Stimulated activated CD4-positive, alpha-beta T cell treated with anti-CD3 and anti-CD28 coated beads, TNF-alpha, amount 100 ng/mL, for 1 hour (primary cell): Measurements from ENCODE around the gene BCKDK.

Experiments used
- DNase-seq, 3 donors: peaks; one replicate each; pipeline ENCODE4 v3.0.0-alpha.2; 2020; ENCODE audit warnings: low read depth in 3 of 3, low spot score in 1 of 3

The BCKDK gene

GRCh38 chr16:31080035-31080629 lies 28.1 kb upstream of the BCKDK start:
- DNase-seq = no peak

DNA sequence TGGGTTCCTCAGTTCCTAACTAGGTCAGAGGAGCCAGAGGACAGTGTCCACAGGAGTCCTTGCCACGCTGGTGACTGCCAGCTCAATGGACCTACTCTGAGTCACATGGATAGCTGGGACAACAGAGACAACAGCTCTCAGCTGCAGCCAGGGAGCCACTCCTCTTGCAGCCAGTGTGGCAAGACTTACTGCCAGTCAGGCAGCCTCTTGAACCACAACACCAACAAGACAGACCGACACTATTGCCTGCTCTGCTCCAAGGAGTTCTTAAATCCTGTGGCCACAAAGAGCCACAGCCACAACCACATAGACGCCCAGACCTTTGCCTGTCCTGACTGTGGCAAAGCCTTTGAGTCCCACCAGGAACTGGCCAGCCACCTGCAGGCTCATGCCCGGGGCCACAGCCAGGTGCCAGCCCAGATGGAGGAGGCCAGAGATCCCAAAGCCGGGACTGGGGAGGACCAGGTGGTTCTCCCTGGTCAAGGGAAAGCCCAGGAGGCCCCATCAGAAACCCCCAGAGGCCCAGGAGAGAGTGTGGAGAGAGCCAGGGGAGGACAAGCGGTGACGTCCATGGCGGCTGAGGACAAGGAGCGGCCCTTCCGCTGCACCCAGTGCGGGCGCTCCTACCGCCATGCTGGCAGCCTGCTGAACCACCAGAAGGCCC lies 27.3 kb upstream of the BCKDK start:
- no peak for DNase-seq

- DNase-seq = no peak
Measured at GRCh38 chr16:31081428-31082351, 26.5 kb upstream of the BCKDK start.

DNA sequence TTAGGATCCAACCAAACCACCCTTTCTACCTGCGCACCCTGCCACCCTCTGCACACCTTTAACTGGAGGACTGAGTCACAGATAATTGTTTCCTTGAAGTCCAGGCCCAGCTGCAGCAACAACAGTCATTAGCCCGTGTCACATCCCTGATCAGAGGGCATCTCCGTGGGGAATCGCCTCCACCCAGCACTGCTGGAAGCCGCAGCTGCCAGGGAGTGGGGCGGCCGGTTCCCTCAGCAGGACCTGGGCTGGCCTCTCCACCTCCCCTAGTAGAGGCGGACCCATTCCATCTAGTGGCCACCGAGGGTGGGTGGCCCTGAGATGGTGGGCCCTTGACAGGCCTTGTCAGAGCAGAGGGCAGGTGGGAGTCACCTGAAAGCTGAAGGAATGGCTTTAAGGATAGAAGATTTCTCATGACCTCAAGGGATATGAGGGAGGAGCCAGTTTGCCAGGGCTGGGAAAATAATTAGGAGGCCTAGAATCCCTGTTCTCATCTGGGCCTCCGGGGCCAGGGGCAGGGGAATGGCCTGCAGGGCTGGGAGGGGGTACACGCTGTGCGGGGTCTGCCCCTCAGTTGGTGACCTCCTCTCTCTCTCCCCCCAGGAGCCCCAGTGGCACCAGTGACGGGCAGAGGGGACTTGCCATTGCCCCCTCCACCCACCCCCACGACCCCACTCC lies 25.7 kb upstream of the BCKDK start:
- DNase-seq = no peak

GRCh38 chr16:31083081-31083480 lies 25.1 kb upstream of the BCKDK start:
- no peak for DNase-seq

DNA sequence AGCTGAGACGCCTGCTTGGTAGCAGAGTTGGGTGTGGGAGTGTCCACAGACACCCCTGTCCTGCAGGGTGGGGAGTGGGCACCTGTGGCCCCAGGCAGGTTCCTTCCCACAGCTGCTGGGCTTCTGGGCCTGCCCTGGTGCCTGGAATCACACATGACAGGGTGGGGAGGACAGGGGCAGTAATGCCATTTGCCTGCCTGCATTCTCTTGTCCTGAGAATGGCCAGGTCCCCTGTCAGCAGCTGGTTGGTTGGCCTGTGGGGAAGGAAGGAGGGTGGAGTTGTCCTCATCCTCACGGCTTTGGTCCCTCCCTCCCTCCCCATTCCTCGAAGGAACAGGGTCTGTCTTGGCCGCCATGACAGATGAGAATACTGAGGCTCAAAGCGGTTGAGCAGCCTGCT lies 24.6 kb upstream of the BCKDK start:
- DNase-seq = no peak

GRCh38 chr16:31083981-31084380 lies 24.2 kb upstream of the BCKDK start:
- DNase-seq = no peak

GRCh38 chr16:31084584-31085302 lies 23.4 kb upstream of the BCKDK start:
- no peak for DNase-seq

DNA sequence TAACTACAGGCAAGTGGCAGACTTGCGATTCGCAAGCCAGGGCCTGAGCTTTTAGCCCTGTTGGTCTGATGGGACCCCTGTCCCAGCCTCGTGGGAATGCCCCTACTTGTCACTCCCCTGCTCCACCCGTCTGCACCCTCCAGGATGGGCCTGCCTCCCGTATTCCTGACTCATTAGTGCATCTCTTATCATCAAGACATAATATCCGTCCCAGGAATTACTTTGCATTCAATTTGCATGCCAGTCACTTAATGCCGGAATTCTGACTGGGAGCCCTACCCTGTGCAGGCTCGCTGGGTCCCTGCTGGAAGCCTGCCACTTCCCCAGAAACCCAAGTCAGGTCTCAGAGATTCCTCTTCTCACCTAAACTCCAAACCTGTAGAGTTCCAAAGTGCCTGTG lies 22.8 kb upstream of the BCKDK start:
- no peak for DNase-seq

DNA sequence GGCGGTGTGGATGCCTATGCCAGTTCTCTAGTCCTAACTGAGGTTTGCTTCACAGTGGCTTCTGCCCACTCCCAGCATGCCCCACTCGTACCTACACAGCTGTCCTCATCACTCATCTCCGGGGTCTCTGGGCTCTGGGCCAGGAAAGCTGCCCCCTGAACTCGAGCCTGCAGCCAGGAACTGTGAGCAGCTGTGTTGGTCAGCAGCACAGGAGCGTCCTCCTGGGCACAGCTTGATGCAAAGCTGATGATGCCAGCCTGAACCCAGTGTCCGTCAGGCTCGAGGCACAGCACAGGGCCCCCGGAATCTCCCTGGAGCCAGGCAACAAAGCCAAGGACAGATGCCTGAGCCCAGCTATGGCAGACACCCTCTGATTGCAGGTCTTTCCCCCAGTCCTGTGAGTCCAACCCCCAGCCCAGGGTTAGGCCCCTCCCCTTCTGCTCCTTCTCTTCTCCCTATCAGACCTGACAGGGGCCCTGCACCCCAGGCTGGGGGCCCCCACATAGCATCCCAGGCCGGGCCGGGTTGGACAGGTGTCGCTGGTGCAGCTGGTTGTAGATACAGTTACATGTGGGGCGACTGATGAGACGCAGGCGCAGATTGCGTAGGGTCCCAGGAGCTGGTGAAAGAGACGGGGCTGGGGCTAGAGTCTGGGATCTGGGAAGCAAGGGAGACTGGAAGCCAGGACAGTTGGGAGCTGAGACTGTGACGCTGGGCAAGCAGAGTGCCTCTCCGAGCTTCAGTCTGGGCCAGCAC lies 22.1 kb upstream of the BCKDK start:
- no peak for DNase-seq

DNA sequence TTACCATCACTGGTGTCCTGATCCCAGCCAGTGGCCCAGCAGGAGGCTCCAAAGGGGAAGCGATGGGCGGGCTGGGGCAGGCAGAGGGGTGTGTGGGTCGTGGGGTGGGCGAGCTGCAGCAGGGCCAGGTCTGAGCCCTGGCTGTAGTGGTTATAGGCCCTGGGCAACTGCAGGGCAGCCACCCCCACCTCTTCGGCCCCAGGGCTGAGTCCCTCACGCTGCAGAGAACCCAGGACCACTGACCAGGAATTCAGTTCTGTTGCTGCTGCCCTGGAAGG lies 21.6 kb upstream of the BCKDK start:
- DNase-seq = no peak

GRCh38 chr16:31087481-31087880 lies 20.7 kb upstream of the BCKDK start:
- no peak for DNase-seq

- DNase-seq = no peak
Measured at GRCh38 chr16:31087971-31088370, 20.2 kb upstream of the BCKDK start.

DNA sequence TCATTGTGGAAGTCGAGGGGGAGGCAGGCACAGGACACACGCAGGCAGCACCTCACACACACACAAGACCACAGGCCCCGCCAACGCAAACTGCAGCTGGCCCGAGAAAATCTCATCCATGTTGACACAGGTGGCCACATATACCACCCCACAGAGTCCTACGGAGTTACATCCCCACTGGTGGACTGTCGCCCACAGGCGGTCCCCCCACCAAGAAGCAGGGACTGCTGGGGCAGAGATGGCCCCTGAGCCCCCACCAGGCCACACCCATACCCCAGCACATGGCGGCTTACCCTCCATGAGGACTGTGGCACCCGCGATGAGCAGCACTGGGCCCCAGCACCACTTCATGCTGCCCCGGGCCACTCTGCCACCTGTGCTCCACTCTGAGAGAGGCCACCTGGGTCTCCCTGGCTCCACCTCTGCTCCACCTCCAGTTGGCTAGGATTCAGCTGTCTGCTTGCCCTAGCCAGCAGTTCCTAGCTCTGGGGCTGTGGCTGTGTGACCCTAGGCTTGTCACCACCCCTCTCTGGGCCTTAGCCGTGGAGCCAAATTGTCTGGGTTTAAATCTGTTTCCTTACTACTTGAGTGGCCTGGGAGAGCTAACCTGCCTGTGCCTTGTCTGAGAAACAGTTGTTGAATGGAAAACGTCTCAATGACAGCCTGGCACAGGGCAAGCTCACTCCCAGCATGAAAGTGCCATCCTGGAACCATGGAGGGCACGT lies 19.6 kb upstream of the BCKDK start, which contains the start of gene PRSS53:
TSS of gene PRSS53 (minus strand) at position 485 of the 725 bp plus-strand sequence. CDS start at position 351, 134 bp downstream.
- DNase-seq = no peak

DNA sequence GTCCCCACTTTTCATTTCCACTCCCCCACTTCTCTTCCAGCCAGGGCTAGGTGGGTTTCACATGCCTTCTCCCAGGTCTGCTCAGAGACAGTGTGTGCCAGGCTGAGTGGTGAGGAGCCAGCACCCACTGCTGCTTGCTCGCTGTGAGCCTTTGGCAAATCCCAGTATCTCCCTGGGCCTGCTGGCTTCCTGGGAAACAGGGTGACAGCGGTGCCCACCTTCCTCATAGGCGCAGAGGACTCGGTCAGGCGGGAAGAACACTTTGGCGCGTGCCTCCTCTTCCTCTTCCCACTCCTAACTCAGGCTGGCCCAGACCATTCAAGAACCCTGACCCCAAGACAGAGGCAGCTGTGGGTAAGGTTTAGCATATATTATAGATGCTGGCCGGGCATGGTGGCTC lies 19.0 kb upstream of the BCKDK start:
- no peak for DNase-seq

GRCh38 chr16:31090540-31090939 lies 17.6 kb upstream of the BCKDK start:
- no peak for DNase-seq

GRCh38 chr16:31092330-31092729 lies 15.9 kb upstream of the BCKDK start:
- no peak for DNase-seq

- no peak for DNase-seq
Measured at GRCh38 chr16:31093132-31093703, 15.0 kb upstream of the BCKDK start.

GRCh38 chr16:31094088-31094423 lies 14.1 kb upstream of the BCKDK start:
- no peak for DNase-seq
